H1 (cell line): ENCODE data around the gene GRK5. TPM values are rescaled to one million over a fixed set of nuclear protein-coding genes. Genes with fewer than 3 reads are reported as not detected.

Experiments used
- CTCF ChIA-PET: fragments of 300-600 bp; sonication (Branson Sonifier 250); formaldehyde crosslinking; loops from one replicate; lab custom pipeline; 2021; ENCODE audit not compliant: partially characterized antibody; lab: Charles Lee
- POLR2A ChIA-PET: fragments of 300-600 bp; sonication (Branson Sonifier 250); formaldehyde crosslinking; loops from one replicate; lab custom pipeline; 2021; ENCODE audit warnings: inconsistent platforms; ENCODE audit not compliant: partially characterized antibody; lab: Charles Lee
- DNase-seq, 2 experiments: peaks; one replicate each; pipeline versions ENCODE4 v3.0.0 to v3.0.0-alpha.2; 2010 to 2022; ENCODE audit warnings: low spot score in 2 of 2, low read depth in 1 of 2, mixed read lengths in 1 of 2
- FAIRE-seq: peaks from 2 replicates; lab custom pipeline; 2011; peaks lifted over from hg19 to GRCh38; lab: Jason Lieb, UNC
- H2AFZ ChIP-seq: 2 replicates; pipeline ENCODE4 v1.8.1; 2012; ENCODE audit warnings: low read length, inconsistent platforms
- H2AK5ac ChIP-seq: 2 replicates; pipeline ENCODE4 v1.6.1; 2013; ENCODE audit warnings: low read depth, low read length
- H2BK120ac ChIP-seq: replicated peaks from 2 replicates; pipeline ENCODE3; 2013; ENCODE audit warnings: low read depth, low read length, inconsistent platforms
- H2BK12ac ChIP-seq: 2 replicates; pipeline ENCODE4 v1.6.1; 2013; ENCODE audit warnings: low read depth, low read length
- H2BK15ac ChIP-seq: 2 replicates; pipeline ENCODE4 v1.6.1; 2013; ENCODE audit warnings: low read length
- H2BK20ac ChIP-seq: 2 replicates; pipeline ENCODE4 v1.6.1; 2013; ENCODE audit warnings: low read length
- H2BK5ac ChIP-seq: 2 replicates; pipeline ENCODE4 v1.6.1; 2013; ENCODE audit warnings: low read depth, low read length
- H3K14ac ChIP-seq: 2 replicates; pipeline ENCODE4 v1.6.1; 2013; ENCODE audit warnings: inconsistent platforms; ENCODE audit not compliant: insufficient read length
- H3K18ac ChIP-seq: 2 replicates; pipeline ENCODE4 v1.6.1; 2013; ENCODE audit warnings: low read length; ENCODE audit errors: extremely low read depth
- H3K23ac ChIP-seq: 2 replicates; pipeline ENCODE4 v1.6.1; 2013; ENCODE audit warnings: inconsistent platforms; ENCODE audit not compliant: insufficient read length
- H3K23me2 ChIP-seq: 2 replicates; pipeline ENCODE4 v1.6.1; 2013; ENCODE audit warnings: low read depth, low read length
- H3K27ac ChIP-seq: 2 replicates; pipeline ENCODE4 v1.6.1; 2011; ENCODE audit warnings: low read depth, low read length, inconsistent platforms
- H3K27me3 ChIP-seq, 4 experiments: replicated peaks in 1 of 4; 1 replicate in 1 of 4; 2 replicates in 3 of 4; pipeline versions ENCODE4 v1.6.1 to v1.8.1; 2011 to 2013; ENCODE audit warnings: low read length in 3 of 4, mild to moderate bottlenecking in 3 of 4, inconsistent platforms in 2 of 4, mixed read lengths in 2 of 4, moderate library complexity in 1 of 4; ENCODE audit not compliant: control insufficient read depth in 3 of 4, insufficient read depth in 3 of 4; ENCODE audit errors: extremely low read depth in 1 of 4
- H3K36me3 ChIP-seq, 4 experiments: 2 replicates each; pipeline versions ENCODE4 v1.6.1 to v1.8.1; 2011 to 2013; ENCODE audit warnings: mild to moderate bottlenecking in 4 of 4, low read length in 3 of 4, moderate library complexity in 2 of 4, control low read depth in 1 of 4, inconsistent platforms in 1 of 4; ENCODE audit not compliant: insufficient read depth in 4 of 4, control insufficient read depth in 2 of 4
- H3K4ac ChIP-seq: replicated peaks from 2 replicates; pipeline ENCODE3; 2013; ENCODE audit warnings: low read length, low read depth, mixed read lengths, inconsistent platforms; ENCODE audit not compliant: insufficient read length
- H3K4me1 ChIP-seq, 4 experiments: replicated peaks in 1 of 4; 1 replicate in 1 of 4; 2 replicates in 3 of 4; pipeline versions ENCODE4 v1.6.1 to v1.8.1; 2011 to 2013; ENCODE audit warnings: low read length in 3 of 4, inconsistent platforms in 2 of 4, mixed read lengths in 1 of 4; ENCODE audit not compliant: insufficient read depth in 4 of 4, control insufficient read depth in 3 of 4
- H3K4me2 ChIP-seq, 2 experiments: 2 replicates each; pipeline versions ENCODE4 v1.6.1 to v1.8.1; 2011 to 2013; ENCODE audit warnings: low read depth in 2 of 2, low read length in 2 of 2, control low read depth in 1 of 2, inconsistent platforms in 1 of 2, mild to moderate bottlenecking in 1 of 2; ENCODE audit not compliant: insufficient read depth in 1 of 2
- H3K4me3 ChIP-seq, 4 experiments: fragments of 200-600, 300-600 bp in 1 of 4; sonication (generic), shearing (Covaris generic), sonication (Bioruptor Twin) in 1 of 4; 2 replicates each; pipeline versions ENCODE4 v1.5.1 to v1.8.1; 2011 to 2016; ENCODE audit warnings: low read length in 4 of 4, low read depth in 3 of 4, control low read depth in 2 of 4, inconsistent platforms in 2 of 4, mild to moderate bottlenecking in 2 of 4, mixed read lengths in 1 of 4, moderate library complexity in 1 of 4; ENCODE audit not compliant: insufficient read depth in 2 of 4; ENCODE audit errors: extremely low read depth in 1 of 4
- H3K56ac ChIP-seq: replicated peaks from 2 replicates; pipeline ENCODE3; 2013; ENCODE audit warnings: low read depth, mild to moderate bottlenecking, mixed read lengths, low read length, inconsistent platforms; ENCODE audit not compliant: insufficient read length
- H3K79me1 ChIP-seq: 2 replicates; pipeline ENCODE4 v1.6.1; 2013; ENCODE audit warnings: low read depth, low read length, control low read depth
- H3K79me2 ChIP-seq, 2 experiments: 2 replicates each; pipeline versions ENCODE4 v1.6.1 to v1.8.1; 2012 to 2013; ENCODE audit warnings: low read length in 2 of 2, mild to moderate bottlenecking in 2 of 2, inconsistent platforms in 1 of 2; ENCODE audit not compliant: insufficient read depth in 2 of 2, control insufficient read depth in 1 of 2
- H3K9ac ChIP-seq, 4 experiments: replicated peaks in 1 of 4; 1 replicate in 1 of 4; 2 replicates in 3 of 4; pipeline versions ENCODE4 v1.6.1 to v1.8.1; 2011 to 2013; ENCODE audit warnings: low read depth in 3 of 4, low read length in 3 of 4, control low read depth in 2 of 4, mild to moderate bottlenecking in 2 of 4, moderate library complexity in 2 of 4, inconsistent platforms in 1 of 4; ENCODE audit errors: extremely low read depth in 1 of 4
- H3K9me3 ChIP-seq, 2 experiments: 2 replicates each; pipeline versions ENCODE4 v1.6.1 to v1.8.1; 2012 to 2013; ENCODE audit warnings: mild to moderate bottlenecking in 2 of 2, moderate library complexity in 2 of 2, control low read depth in 1 of 2, inconsistent platforms in 1 of 2, low read depth in 1 of 2, low read length in 1 of 2, mixed read lengths in 1 of 2; ENCODE audit not compliant: insufficient read depth in 2 of 2
- H4K20me1 ChIP-seq, 2 experiments: replicated peaks in 1 of 2; 2 replicates each; pipeline versions ENCODE3 to v1.8.1; 2011 to 2013; ENCODE audit warnings: inconsistent platforms in 2 of 2, low read length in 2 of 2, mild to moderate bottlenecking in 1 of 2; ENCODE audit not compliant: insufficient read depth in 2 of 2, control insufficient read depth in 1 of 2
- H4K5ac ChIP-seq: 2 replicates; pipeline ENCODE4 v1.6.1; 2013; ENCODE audit warnings: low read length, low read depth, mixed read lengths, inconsistent platforms; ENCODE audit not compliant: insufficient read length
- H4K8ac ChIP-seq: 2 replicates; pipeline ENCODE4 v1.8.0; 2013; ENCODE audit warnings: mild to moderate bottlenecking, moderate library complexity, low read length, inconsistent platforms; ENCODE audit not compliant: insufficient read depth; ENCODE audit errors: extremely low read depth
- H4K91ac ChIP-seq: replicated peaks from 2 replicates; pipeline ENCODE3; 2013; ENCODE audit warnings: low read length, mixed read lengths, inconsistent platforms; ENCODE audit not compliant: insufficient read length
- BCL11A ChIP-seq, 2 experiments: IDR thresholded peaks; one replicate each; pipeline ENCODE4 v1.6.1; 2011; ENCODE audit warnings: low read depth in 2 of 2, low read length in 2 of 2, mild to moderate bottlenecking in 2 of 2
- KDM5A ChIP-seq: fragments of 200-600 bp; IDR thresholded peaks from 2 replicates; pipeline ENCODE4 v1.7.1; 2012; ENCODE audit warnings: mild to moderate bottlenecking, low read length, inconsistent platforms, mixed read lengths
- SP4 ChIP-seq: IDR thresholded peaks from 2 replicates; pipeline ENCODE4 v1.6.1; 2012; ENCODE audit warnings: low read length, inconsistent platforms
- TCF12 ChIP-seq: IDR thresholded peaks from 2 replicates; pipeline ENCODE4 v1.6.1; 2011; ENCODE audit warnings: low read depth, mild to moderate bottlenecking, low read length
- WGBS, 2 experiments: shearing (Covaris generic) in 1 of 2; methylation state at CpG; one replicate each; pipeline versions ENCODE4 v1.1.6 to v1.1.7; 2013 to 2015; ENCODE audit warnings: low lambda C conversion rate in 2 of 2, mixed read lengths in 2 of 2, inconsistent platforms in 1 of 2, low coverage in 1 of 2, missing lambda C conversion rate in 1 of 2; ENCODE audit not compliant: insufficient replicate concordance in 2 of 2, insufficient coverage in 1 of 2, insufficient read length in 1 of 2; ENCODE audit errors: extremely low coverage in 1 of 2, missing lambda C conversion rate in 1 of 2; 5-methylcytosine and 5-hydroxymethylcytosine counted together
- polyA plus RNA-seq, 7 experiments: library from polyadenylated mRNA; depleted of rRNA in 3 of 7; stranded (reverse) in 5 of 7; unstranded in 2 of 7; fragments of >200 nt in 5 of 7; fragments of 200-250 nt in 2 of 7; gene quantifications; 1 replicate in 5 of 7; 2 replicates in 1 of 7; 4 replicates in 1 of 7; pipeline versions ENCODE4 v1.2.1 to v1.2.3, GENCODE V29; 2011 to 2013; ENCODE audit warnings: missing spikeins in 2 of 7, mixed read lengths in 2 of 7
- total RNA-seq: library from RNA; stranded (reverse); fragmentation: NEBNext Ultra II Directional; extraction: Animal tissue kit (Norgen Biotek cat#: 25700); gene quantifications from 2 replicates; pipeline ENCODE4 v1.2.1, GENCODE V29; 2021
- TF ChIP-seq, protein P1 (sequence below): IDR thresholded peaks from 2 replicates; pipeline ENCODE4 v1.6.1; 2012; ENCODE audit warnings: inconsistent platforms

The GRK5 gene
- total and polyA plus RNA-seq, 2 of the 8 experiments (the other 6 are each of a cell fraction or from before 2014, with no cell fraction given): 0.54 to 2.5 TPM

DNA sequence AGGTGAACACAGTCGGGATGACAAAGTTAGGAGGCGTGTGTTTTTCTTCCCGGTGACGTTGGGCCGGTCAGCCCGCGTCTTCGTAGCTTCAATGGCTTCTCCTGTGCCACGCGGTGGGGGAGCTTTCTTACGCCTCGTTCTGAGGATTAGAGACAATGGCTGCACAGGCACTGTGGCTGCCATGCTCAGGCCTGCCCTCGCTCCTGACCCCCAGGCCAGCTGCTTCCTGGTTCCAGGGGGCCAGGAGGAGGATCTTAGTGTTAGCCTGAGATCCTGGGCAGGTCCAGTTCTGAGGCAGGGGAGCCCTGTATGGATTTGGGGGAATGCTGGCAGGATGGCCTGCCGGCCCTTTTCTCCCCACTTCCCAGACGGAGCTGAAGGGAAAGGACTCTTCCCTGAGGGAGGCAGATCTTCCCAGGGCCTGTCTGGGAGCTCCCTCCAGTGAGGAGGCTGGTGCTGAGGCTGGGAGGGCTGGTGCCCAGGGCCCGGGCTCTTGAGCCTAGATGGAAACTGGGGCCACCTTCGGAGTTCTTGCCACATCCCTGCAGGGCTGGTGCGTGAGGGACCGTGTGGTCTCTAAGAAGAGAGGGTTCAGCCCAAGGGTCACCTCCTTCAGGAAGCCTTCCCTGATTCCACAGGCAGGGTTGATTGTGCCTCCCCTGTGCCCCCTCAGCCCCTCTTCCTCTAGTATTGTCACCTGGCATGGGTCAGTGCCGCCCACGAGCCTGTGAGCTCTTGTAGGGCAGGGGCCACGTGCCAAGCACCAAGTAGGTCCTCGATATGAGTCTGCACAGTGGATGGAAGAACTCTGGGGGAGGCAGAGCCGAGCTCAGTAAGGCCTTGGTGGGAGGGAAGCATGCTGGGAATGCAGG, 101.4 kb downstream of the GRK5 start:
- WGBS, 2 experiments: 93% methylated on average over 23 of the region's 24 CpGs; no CpG with 5 or more reads in 1 of the 2 experiments
- Histone ChIP-seq H3K4ac (no peak overlapping the region), H4K8ac (peak overlapping the region; percentile 62; the same call in 1 of the 2 replicates), H3K9ac (no peak overlapping the region), H3K36me3 (no peaks in the 10 kb centered on the region), H2BK120ac (no peak overlapping the region), H4K91ac (no peak overlapping the region), H3K14ac (no peak overlapping the region), H3K18ac (0 out of 2 replicates have a peak overlapping the region, but pooled peaks have one; percentile 19), H2BK20ac (no peak overlapping the region), H3K23me2 (peaks cover 6% of the 10 kb centered on the region; the same call in 1 of the 2 replicates), H2BK5ac (no peak overlapping the region), H3K4me1 (no peaks in the 10 kb centered on the region), H4K20me1 (peaks cover 0 to 5% of the 10 kb centered on the region in 2 experiments), H3K79me2 (no peaks in the 10 kb centered on the region), H3K27me3 (no peaks in the 10 kb centered on the region), H2AK5ac (no peak overlapping the region), H3K27ac (no peak overlapping the region), H3K56ac (no peak overlapping the region), H2BK12ac (peak overlapping the region; percentile 33; the same call in 1 of the 2 replicates), H3K23ac (no peak overlapping the region), H3K9me3 (no peaks in the 10 kb centered on the region), H2AFZ (no peak overlapping the region), H4K5ac (no peak overlapping the region), H3K79me1 (no peaks in the 10 kb centered on the region), H3K4me2 (no peak overlapping the region), H3K4me3 (no peak overlapping the region), H2BK15ac (0 out of 2 replicates have a peak overlapping the region, but pooled peaks have one; percentile 23)
- DNase-seq (no peak), FAIRE-seq (no peak)
- CTCF ChIA-PET: interaction anchor here (1.0 to 1.6 kb wide), 12 partner anchors 12 to 136 kb away, joined by 3 to 7 read pairs (median 4); no protein-coding TSS in a partner anchor
- POLR2A ChIA-PET: interaction anchor here (0.6 kb wide), 1 partner anchor 49 kb away, joined by 3 read pairs; no protein-coding TSS in a partner anchor
- TF ChIP-seq KDM5A (no peak), BCL11A (IDR thresholded peaks at IDR 0.05; ENCODE audit: low read depth in 2 of 2, low read length in 2 of 2) (no peak), SP4 (no peak), TCF12 (no peak)
- TF ChIP-seq, protein P1, sequence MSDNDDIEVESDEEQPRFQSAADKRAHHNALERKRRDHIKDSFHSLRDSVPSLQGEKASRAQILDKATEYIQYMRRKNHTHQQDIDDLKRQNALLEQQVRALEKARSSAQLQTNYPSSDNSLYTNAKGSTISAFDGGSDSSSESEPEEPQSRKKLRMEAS: 0 out of 2 replicates have a peak, but pooled peaks have one; percentile 10
